Measurements from ENCODE around the gene HYLS1. TPM values are rescaled to one million over a fixed set of nuclear protein-coding genes. Genes with fewer than 3 reads are reported as not detected.

The HYLS1 gene
- total RNA-seq, 2 donors from 2014 or later, result 5.6 to 8.2 TPM

GRCh38 chr11:125945011-125945796, 57.7 kb downstream of the HYLS1 start:
- TF ChIP-seq, protein P1, sequence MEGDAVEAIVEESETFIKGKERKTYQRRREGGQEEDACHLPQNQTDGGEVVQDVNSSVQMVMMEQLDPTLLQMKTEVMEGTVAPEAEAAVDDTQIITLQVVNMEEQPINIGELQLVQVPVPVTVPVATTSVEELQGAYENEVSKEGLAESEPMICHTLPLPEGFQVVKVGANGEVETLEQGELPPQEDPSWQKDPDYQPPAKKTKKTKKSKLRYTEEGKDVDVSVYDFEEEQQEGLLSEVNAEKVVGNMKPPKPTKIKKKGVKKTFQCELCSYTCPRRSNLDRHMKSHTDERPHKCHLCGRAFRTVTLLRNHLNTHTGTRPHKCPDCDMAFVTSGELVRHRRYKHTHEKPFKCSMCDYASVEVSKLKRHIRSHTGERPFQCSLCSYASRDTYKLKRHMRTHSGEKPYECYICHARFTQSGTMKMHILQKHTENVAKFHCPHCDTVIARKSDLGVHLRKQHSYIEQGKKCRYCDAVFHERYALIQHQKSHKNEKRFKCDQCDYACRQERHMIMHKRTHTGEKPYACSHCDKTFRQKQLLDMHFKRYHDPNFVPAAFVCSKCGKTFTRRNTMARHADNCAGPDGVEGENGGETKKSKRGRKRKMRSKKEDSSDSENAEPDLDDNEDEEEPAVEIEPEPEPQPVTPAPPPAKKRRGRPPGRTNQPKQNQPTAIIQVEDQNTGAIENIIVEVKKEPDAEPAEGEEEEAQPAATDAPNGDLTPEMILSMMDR (IDR thresholded peaks at IDR 0.05), result no peak
- no peaks in the 10 kb centered on the region for H3K36me3 ChIP-seq
- no peak overlapping the region for H3K9ac ChIP-seq (ENCODE audit: low read depth in 2 of 2, low read length in 2 of 2)
- H3K27ac ChIP-seq, result no peak overlapping the region
- H3K4me1 ChIP-seq, result no peaks in the 10 kb centered on the region
- no peak for DNase-seq
- no peaks in the 10 kb centered on the region for H3K27me3 ChIP-seq
- H3K9me3 ChIP-seq, result no peaks in the 10 kb centered on the region
- intact Hi-C loops (cut with DNase I), result no loop called here
- no peak overlapping the region for H3K4me3 ChIP-seq

DNA sequence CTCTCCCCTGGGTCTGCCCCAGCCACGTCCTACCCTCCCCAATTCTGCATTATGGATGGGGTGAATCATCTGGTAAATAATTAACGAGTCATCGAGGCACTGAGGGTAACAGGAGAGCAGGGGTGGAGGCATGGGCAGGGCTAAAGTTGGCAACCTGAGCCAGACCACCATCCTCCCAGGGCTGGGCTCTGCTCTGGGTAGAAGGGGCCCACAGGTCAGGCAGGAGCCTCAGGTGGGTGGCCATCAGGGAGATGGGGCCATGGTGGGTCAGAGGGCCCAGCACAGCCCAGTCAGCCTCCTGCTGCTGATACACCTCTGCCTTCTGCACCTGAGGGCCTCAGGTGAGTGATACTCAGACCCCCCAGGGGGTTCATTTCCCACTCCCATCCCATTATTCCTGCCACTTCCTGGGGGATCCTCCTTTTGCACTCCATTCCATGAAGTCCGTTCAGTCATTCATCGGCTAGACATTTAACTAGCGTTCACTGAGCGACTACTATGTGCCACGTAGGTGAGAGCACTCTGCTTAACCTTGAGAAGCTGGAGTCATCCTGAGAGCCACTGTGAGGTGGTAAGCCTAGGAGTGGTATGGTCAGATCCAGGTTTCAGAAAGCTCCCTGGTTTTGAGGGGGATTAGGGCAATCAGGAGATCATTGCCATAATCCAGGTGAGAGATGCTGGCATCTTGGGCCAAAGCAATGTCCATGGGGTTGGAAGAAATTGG, 58.5 kb downstream of the HYLS1 start, which contains the start of gene VSIG10L2:
VSIG10L2 (plus strand) TSS at position 248 of the 724 bp plus-strand sequence; CDS start at position 260, 12 bp downstream.
- Histone ChIP-seq H3K4me3 (no peak within 1 kb of the TSS), H3K9me3 (no peaks in the 10 kb centered on the region)

DNA sequence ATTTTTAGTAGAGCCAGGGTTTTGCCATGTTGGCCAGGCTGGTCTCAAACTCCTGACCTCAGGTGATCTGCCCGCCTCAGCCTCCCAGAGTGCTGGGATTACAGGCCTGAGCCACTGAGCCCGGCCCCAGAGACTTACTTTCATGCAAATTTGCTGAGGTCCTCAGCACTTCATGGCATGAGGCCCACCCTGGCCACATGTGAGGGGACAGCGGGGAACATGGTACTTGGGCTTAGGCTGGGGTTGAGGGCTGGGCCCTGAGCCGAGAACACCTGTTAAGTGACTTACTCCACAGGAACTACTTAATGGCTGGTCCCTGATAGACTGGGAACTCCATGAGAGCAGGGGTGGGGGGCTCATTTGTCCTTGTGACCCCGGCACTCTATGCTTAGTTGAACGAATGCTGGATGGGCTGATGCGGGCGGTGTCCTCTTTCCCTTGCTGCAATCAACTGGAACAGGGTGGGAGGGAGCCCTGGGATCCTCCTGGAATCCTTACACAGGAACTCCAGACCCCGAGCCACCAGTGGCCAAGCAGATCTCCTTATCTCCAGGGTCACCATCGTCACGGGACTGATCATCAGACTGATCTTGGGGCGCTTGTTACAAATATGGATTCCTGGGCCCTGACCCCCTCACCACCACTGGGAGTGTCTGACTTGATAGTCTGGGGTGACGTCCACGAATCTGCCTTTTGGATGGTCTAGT, 59.4 kb downstream of the HYLS1 start:
- H3K9ac ChIP-seq (ENCODE audit: low read depth in 2 of 2, low read length in 2 of 2), result no peak overlapping the region
- H3K4me3 ChIP-seq, result no peak overlapping the region
- TF ChIP-seq, protein P1 (IDR thresholded peaks at IDR 0.05), result no peak
- no peaks in the 10 kb centered on the region for H3K9me3 ChIP-seq
- no peak overlapping the region for H3K27ac ChIP-seq
- H3K36me3 ChIP-seq, result no peaks in the 10 kb centered on the region
- DNase-seq, result no peak
- no peaks in the 10 kb centered on the region for H3K27me3 ChIP-seq
- no peaks in the 10 kb centered on the region for H3K4me1 ChIP-seq
- intact Hi-C loops (cut with DNase I), result no loop called here

More for the DNA sequence above, 58.5 kb downstream of the HYLS1 start, which contains the start of gene VSIG10L2:
- H3K36me3 ChIP-seq, result no peaks in the 10 kb centered on the region
- H3K27ac ChIP-seq, result no peak within 1 kb of the TSS
- no peaks in the 10 kb centered on the region for H3K4me1 ChIP-seq
- TF ChIP-seq, protein P1 (IDR thresholded peaks at IDR 0.05), result no peak
- H3K9ac ChIP-seq (ENCODE audit: low read depth in 2 of 2, low read length in 2 of 2), result no peak within 1 kb of the TSS
- intact Hi-C loops (cut with DNase I), result no loop called here
- H3K27me3 ChIP-seq, result no peaks in the 10 kb centered on the region
- DNase-seq, result no peak

DNA sequence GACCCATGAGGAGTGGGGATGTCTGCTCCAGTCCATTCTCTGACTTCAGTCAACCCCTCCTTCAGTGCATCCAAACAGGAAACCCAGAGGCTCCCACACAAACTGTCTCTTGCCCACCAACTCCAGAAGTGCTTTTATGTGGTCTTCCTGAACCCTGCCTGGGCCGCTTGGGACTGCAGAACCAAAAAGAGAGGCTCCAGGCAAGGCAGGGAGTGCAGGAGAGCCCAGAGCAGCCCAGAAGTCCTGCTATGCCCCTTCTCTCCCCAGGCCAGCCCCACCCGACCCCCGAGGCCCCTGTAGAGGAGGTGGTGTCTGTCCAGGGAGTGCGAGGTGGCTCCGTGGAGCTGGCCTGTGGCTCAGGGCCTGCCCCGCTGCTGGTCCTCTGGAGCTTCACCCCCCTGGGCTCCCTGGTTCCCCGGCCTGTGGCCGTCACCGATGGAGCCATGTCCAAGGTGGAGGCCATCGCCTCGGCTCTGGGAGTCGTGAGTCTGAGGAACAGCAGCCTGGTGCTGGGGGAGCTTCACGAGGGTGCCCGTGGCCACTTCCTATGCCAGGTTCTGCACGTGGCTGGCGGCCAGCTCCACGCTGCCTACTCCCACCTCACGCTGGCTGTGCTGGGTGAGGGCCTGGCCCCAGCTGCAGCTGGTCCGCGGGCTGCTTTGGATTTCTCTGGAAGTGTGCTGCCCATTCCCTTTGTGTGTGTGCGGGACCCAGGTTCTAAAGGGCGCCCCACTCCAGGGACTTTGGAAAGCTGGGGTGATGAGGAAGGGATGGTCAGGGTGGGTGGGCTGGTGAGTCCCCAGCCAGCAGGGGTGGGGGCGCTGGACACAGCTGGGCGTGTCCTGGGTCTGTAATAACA, 60.2 kb downstream of the HYLS1 start:
- intact Hi-C loops (cut with DNase I), result no loop called here
- no peak for DNase-seq
- TF ChIP-seq, protein P1 (IDR thresholded peaks at IDR 0.05), result no peak

More for the DNA sequence above, 60.2 kb downstream of the HYLS1 start:
- Histone ChIP-seq H3K36me3 (no peaks in the 10 kb centered on the region), H3K27ac (no peak overlapping the region), H3K4me1 (no peaks in the 10 kb centered on the region), H3K9me3 (no peaks in the 10 kb centered on the region), H3K4me3 (no peak overlapping the region), H3K9ac (ENCODE audit: low read depth in 2 of 2, low read length in 2 of 2) (no peak overlapping the region), H3K27me3 (no peaks in the 10 kb centered on the region)
